Hair follicular keratinocyte (primary cell): ENCODE results near the gene PRAC1. TPM values are rescaled to one million over a fixed set of nuclear protein-coding genes. Genes with fewer than 3 reads are reported as not detected.

Experiments
- total RNA-seq: library from RNA; depleted of rRNA; stranded (reverse); fragments of >200 nt; gene quantifications from 2 replicates; pipeline ENCODE4 v1.2.3, GENCODE V29; 2015

PRAC1 gene
- total RNA-seq, result not detected in 2 replicates

GRCh38 chr17:48722201-48722907 lies at the start of gene PRAC1:
Gene PRAC1, minus strand, starts transcription at chr17:48722518. Its CDS starts 126 bp downstream, at chr17:48722392.

DNA sequence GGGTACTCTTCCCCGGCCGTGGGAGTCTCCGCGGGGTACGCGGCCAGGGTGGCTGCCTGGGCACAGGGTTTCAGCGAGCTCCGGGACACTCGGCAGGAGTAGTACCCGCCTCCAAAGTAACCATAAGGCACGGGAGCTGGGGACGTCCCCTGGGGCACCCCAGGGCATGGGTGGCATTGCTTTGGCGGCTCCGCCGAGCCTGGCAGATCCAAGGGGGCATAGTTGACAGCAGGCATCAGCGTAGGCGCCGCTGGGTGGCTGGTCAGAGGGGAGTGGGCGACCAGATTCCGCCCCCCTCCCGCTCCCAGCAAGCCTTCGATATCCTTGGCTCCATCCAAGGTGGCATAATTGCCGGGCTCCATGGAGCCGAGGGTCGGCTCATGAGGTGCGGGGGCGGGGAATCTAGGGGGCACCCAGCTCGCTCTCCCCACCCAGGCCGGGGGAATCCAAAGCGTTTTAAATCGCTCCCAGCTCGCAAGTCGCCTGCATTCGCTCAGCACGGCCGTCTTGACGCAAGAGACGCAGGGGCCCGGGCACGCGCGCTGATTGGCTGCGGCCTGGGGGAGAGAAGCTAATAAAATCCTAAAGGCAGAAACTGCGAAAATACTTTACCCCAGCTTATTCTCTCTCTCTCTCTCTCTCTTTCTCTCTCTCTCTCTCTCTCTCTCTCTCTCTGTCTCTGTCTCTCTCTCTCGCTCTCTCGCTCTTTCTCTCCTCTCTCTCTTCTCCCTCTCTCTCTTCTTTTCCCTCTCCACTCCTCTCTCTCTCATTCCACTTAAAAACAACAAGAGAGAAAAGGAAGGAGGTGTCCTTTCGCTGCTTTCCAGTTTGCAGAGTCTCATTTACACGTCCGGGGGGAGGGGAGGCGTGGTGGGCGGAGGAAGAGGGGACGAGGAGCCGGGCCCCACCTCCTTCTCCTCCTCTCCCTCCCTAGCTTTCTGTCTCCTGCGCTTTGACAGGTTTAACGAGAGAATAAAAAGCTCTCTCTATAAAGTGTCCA lies 6.2 kb upstream of the PRAC1 start, which contains the start of gene HOXB13:
HOXB13 (minus strand) TSS at position 519 of the 1,000 bp plus-strand sequence; CDS start at position 362, 157 bp downstream.

GRCh38 chr17:48722915-48723422 lies 651 bp upstream of the PRAC1 start, which contains the start of gene PRAC2:
Gene PRAC2, plus strand, starts transcription at chr17:48723185. Its CDS starts 1,226 bp downstream, at chr17:48724411.

Other genes starting within 250 kb of the PRAC1 start
- not detected in 2 replicates for gene HOXB1, start 191.5 kb downstream of the PRAC1 start, total RNA-seq
- gene HOXB2, start 177.4 kb downstream of the PRAC1 start, total RNA-seq, result 0.46 and 0.86 TPM in 2 replicates
- gene HOXB4, start 144.2 kb downstream of the PRAC1 start, total RNA-seq, result not detected in 2 replicates
- gene HOXB3, start 132.3 kb downstream of the PRAC1 start, total RNA-seq, result 0.84 TPM in 1 of 2 replicates, not detected in the other
- gene HOXB5, start 128.7 kb downstream of the PRAC1 start, total RNA-seq, result not detected in 2 replicates
- 0.08 TPM in 1 of 2 replicates, not detected in the other for gene HOXB6, start 117.5 kb downstream of the PRAC1 start, total RNA-seq
- gene HOXB7, start 111.5 kb downstream of the PRAC1 start, total RNA-seq, result 0.16 TPM in 1 of 2 replicates, not detected in the other
- not detected in 2 replicates for gene HOXB8, start 107.2 kb downstream of the PRAC1 start, total RNA-seq
- not detected in 2 replicates for gene HOXB9, start 96.2 kb downstream of the PRAC1 start, total RNA-seq
- gene PRAC2, start 667 bp upstream of the PRAC1 start, total RNA-seq, result not detected in 2 replicates
- not detected in 2 replicates for gene HOXB13, start 6.2 kb upstream of the PRAC1 start, total RNA-seq
- not detected in 2 replicates for gene TTLL6, start 94.7 kb upstream of the PRAC1 start, total RNA-seq
- gene CALCOCO2, start 108.5 kb upstream of the PRAC1 start, total RNA-seq, result 27.6 and 32.7 TPM in 2 replicates
- gene ATP5MC1, start 170.3 kb upstream of the PRAC1 start, total RNA-seq, result 133 and 215 TPM in 2 replicates
- gene UBE2Z, start 185.9 kb upstream of the PRAC1 start, total RNA-seq, result 72.0 and 79.5 TPM in 2 replicates
- 92.3 and 99.6 TPM in 2 replicates for gene SNF8, start 222.3 kb upstream of the PRAC1 start, total RNA-seq
- gene GIP, start 246.1 kb upstream of the PRAC1 start, total RNA-seq, result not detected in 2 replicates